ENCODE results near the gene MMRN2.

MMRN2 gene

DNA sequence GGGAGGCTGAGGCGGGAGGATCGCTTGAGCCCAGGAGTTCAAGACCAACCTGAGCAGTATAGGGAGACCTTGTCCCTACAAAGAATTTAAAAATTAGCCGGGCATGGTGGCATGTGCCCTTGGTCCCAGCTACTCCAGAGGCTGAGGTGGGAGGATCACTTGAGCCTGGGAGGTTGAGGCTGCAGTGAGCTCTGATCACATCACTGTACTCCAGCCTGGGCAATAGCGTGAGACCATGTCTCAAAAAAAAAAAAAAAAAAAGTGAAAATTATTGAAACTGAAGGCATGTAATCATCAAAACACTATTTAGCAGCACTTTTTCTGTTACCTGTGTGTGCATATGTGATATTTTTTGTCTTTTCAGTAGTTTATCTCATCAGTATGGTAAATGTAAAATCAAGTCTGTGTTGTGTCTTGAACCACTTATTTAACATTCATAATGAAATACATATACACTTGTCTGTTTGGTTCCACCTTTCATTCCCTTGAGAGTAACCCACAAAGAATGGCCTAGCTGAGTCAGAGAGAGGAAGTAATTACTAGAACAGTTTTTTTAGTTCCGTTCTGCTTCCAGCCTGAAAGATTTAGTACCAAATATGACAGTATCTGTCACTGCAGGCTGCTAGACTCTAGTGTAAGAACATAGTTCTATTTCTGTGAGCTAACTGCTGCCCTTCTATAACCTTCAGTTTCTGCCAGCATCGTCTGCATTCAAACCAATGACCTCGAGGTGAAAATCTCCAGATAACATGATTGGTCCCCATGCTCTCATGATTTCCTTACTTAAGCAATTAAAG lies 68.6 kb downstream of the MMRN2 start:
- Histone ChIP-seq H3K4me2 (ENCODE audit: low read length) (no peak overlapping the region), H3K9me3 (ENCODE audit: control insufficient read depth, low read length) (no peaks in the 10 kb centered on the region), H3K27me3 (ENCODE audit: control insufficient read depth, insufficient read depth, low read length) (no peaks in the 10 kb centered on the region), H3K79me2 (peaks cover 2% of the 10 kb centered on the region), H2AFZ (no peak overlapping the region), H3K4me1 (no peaks in the 10 kb centered on the region), H3K9ac (no peak overlapping the region), H3K36me3 (ENCODE audit: control insufficient read depth, insufficient read depth, low read length) (no peaks in the 10 kb centered on the region), H3K27ac (no peak overlapping the region), H3K4me3 (ENCODE audit: low read depth, low read length) (no peak overlapping the region)
- TF ChIP-seq, protein P1, sequence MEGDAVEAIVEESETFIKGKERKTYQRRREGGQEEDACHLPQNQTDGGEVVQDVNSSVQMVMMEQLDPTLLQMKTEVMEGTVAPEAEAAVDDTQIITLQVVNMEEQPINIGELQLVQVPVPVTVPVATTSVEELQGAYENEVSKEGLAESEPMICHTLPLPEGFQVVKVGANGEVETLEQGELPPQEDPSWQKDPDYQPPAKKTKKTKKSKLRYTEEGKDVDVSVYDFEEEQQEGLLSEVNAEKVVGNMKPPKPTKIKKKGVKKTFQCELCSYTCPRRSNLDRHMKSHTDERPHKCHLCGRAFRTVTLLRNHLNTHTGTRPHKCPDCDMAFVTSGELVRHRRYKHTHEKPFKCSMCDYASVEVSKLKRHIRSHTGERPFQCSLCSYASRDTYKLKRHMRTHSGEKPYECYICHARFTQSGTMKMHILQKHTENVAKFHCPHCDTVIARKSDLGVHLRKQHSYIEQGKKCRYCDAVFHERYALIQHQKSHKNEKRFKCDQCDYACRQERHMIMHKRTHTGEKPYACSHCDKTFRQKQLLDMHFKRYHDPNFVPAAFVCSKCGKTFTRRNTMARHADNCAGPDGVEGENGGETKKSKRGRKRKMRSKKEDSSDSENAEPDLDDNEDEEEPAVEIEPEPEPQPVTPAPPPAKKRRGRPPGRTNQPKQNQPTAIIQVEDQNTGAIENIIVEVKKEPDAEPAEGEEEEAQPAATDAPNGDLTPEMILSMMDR (IDR thresholded peaks at IDR 0.05) = no peak
